CD4-positive, alpha-beta T cell treated with Interleukin-6 at 100 ng/mL for 8 hours (primary cell): ENCODE measurements around the gene CLIC4.

Experiments
- DNase-seq: peaks from one replicate; pipeline ENCODE4 v3.0.0-alpha.2; 2020; ENCODE audit warnings: mixed read lengths, low spot score

CLIC4 gene

DNA sequence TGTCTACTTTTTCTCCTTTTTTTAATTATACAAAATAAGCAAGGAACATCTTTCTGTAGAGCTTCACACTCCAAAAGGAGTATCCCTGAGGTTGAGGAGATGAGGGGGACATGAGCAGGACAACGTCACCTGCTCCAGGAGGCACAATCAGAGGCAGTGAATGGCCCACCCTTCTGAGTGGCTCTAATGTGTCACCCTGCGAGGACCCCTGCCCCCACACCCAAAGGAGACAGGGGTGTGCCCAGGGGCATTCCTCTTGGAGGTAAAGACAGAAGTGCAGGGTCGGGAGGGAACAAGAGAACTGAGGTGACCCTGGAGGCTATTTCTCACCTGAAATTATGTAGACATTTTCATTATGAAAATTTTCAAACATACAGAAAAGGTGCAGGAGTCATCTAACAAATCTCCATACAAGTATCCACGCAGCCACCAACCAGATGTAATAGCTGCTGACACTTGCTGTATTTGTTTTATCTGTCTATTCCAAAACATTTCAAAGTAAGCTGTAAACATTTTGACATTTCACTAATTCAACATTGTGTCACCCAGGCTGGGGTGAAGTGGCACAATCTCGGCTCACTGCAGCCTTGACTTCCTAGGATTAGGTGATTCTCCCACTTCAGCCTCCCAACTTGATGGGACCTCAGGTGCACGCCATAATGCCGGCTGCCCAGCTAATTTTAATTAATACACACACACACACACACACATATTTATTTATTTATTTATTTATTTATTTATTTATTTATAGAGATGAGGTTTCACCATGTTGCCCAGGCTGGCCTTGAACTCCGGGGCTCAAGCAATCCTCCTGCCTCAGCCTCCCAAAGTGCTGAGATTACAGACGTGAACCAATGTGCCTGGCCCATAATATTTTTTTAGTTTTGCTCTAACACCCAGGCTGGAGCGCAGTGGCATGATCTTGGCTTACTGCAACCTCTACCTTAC, 114.1 kb downstream of the CLIC4 start:
- DNase-seq: no peak

DNA sequence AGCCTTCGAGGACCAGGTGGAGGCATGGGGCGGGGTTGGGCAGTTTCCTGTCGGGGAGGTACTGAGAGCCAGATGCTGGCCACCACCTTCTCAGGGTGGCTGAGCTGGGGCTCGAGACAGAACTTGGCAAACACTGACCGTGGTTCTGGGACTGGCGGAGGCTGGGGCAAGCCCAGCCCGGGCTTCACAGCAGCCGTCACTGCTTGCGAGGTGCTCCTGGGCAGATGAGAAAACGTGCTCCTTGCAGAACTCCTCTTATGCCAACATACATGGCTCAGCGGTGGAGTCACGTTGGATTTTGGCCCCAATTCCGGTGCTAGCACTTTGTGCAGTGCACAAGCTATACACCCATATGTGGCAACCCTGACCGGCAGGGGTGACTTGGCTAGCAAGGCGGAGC, 115.6 kb downstream of the CLIC4 start:
- no peak for DNase-seq

DNA sequence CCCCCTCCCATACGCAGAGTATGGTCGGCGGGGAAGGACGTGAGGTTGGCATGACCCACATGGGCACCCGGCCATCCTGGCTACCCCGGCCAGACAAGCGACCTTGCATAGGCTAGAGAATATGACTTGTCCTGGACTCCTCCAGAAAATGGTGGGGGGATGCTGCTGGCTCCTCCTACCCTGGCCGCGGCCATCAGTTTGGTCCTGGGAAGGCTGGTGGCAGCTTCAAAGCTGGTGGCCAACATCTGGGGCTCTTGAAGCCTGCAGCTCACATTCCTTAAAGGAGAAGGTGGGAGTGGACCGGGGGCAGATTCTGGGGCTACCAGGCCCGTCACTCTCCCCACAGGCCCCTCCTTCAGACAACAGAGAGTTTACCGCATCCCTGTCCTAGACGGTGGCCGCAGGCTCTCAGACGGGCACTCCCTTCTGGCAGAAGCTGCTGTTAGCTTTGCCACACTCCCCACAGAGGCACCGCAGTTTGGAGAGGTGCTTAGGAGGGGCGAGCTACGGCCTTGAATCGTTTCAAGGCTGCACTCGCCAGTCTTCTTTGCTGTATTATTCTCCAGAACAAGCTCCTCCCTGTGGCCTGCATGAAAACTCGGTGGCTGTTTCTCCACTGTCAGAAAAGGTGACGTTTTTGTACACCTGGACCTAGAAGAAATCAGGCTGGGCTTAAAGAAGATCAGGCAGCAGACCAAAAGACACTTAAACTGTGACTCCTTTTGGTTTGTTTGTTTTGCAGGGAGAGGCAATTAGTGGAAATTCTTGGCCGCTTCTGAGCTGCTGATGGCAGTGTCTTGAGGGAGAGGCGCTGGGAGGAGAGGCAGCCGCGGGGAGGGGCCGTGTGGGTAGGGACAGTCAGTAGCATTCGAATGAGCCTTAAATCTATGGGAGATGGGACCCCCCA, 116.8 kb downstream of the CLIC4 start:
- no peak for DNase-seq

DNA sequence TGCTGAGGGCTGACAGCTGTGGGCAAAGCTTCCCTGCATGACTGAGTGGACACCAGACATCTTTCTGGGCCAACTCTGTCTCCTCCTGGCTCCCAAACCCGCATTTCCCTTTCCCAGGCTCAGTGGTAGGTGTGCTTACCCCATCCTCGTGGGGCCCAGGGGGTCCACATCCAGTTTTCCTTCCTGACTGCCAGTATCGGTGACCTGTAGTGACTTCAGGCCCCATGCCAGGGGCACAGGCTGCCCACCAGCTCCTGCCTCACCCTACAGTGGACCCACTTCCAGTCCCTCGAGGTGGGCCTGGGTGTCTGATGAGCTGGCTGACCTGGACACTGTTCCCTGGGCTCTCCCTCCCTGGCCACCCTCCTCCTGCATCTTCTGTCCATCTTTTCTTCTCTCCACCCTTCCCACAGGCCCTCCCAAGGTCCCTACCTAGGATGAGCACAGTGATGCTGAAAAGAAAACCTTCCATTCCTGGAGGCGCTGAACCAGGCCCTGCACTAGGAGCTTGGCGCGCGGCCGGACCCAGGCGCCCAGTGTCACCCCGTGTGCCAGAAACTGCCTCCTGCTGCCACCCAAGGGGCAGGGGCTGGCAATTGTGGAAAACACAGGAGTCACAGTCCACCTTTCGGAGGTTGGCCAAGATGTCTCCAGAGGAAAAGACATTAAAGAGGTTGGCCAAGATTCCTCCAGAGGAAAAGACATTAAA, 117.7 kb downstream of the CLIC4 start:
- no peak for DNase-seq

DNA sequence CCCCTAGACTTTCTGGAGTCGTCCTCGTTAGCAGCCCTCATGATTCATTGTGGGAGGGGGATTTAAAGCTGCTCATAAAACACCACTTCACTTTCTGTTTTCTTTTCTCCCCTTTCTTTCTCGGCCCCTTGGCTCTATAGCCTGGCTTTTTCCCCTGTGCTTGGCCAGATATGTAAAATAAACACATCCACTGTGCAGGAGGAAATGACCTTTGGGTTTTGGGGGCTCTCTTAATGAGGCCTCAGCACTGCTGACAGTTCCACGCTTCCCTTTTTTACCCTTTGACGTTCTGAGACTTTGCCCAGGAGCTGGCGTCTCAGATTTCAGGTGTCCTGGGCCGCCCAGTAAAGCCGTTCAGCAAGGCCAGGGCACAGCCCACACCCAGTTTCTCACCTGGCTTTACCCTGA, 119.1 kb downstream of the CLIC4 start:
- DNase-seq: no peak

DNA sequence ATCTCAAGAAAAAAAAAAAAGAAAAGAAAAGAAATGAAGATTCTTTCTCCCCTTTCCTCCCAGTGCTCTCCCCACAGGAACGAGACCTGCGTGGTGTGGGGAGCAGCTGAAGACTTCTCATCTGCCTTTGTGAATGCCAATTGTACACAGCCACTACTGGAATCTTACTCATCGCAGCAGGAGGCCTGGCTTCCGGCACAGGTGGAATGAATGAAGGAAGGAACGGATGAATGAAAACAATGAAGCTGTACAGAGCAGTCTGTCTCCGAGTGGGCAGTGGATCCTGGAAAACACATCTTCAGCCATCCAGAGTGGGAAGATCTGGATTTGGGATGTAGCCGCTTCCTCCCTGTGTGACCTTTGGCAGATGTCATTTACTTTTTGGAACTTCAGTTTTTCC, 119.9 kb downstream of the CLIC4 start:
- no peak for DNase-seq

DNA sequence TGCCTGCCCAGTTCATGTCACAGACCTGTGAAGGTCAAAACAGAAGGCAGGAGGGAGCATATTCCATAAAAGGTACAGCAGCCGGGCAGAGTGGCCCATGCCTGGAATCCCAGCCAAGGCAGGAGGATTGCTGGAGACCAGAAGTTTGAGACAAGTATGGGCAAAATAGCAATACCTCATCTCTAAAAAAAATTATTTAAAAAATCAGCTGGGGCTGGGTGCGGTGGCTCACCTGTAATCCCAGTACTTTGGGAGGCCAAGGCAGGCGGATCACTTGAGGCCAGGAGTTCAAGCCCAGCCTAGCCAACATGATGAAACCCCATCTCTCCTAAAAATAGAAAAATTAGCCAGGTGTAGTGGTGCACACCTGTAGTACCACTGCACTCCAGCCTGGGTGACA, 120.3 kb downstream of the CLIC4 start:
- no peak for DNase-seq

DNA sequence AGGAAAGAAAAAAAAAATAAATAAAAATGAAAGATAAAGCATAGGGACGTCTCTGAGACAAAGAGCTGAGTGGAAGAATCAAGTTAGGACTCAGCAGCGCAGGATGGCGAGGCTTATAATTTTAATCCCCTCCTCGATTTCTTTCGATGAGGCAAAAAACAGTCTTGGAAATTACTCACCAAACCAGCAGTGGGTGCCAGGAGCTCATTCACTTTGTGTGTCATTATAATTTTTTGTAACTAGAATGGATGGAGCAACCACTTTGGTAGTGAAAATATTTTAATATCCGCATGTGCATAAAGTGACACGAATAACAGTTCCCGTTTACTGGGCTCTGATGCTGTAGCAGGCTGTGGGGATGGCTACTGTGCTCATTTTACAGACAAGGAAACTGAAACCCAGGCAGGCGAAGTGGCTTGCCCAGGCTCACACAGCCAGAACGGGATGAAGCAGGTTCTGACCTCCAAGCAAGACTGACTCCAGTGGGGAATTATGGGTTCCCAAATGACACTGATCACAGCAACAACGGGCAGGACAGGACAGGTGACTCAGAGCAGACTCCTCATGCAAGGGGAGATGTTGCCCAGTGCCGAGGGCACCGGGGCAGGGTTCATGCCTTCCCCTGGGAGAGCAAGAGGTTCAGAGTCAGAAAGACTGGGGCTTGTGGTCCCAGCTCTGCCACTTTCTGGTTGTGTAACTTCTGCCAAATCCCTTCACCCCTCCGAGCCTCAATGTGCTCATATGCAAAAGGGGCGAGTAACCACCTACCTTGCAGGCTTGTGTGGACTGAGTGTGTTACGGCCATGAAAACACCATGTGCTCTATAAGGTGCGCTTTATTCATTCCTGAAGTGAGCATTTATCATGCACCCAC, 121.2 kb downstream of the CLIC4 start:
- no peak for DNase-seq

DNA sequence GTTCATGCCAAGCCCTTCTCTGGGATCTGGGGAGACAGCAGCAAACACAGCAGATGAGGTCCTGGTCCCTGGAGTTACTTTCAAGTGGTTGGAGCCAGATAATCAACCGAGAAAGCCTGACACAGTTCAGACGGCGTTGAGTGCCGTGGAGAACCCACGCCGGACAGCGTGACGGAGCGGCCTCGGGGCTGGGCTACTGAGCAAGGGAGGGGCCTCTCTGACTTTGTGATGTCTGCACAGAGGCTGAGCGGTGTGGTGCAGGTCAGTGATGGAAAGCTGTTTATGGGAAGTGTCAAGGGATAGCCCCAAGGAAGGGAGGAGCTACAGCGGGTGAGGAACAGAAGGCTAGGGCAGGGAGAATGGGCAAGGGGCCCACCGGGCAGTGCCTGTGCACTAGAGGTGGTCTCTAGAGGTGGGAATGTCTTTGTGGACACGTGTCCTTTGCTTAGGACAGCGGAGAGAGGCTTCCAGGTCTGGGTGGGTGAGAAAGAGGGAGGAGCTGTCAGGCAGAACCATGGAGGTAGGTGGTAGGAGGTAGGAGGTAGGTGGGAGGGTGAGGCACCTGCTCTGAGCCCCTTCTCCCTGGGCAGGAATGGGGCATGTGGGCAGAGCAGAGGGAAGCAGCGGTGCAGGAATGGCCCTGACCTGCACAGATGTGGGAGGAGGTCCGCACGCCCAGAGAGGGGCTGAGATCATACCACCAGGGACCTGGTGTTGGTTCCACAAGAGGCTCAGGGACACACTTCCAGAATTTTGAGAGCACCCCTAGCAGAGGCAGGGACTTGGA, 122.0 kb downstream of the CLIC4 start:
- DNase-seq: no peak

DNA sequence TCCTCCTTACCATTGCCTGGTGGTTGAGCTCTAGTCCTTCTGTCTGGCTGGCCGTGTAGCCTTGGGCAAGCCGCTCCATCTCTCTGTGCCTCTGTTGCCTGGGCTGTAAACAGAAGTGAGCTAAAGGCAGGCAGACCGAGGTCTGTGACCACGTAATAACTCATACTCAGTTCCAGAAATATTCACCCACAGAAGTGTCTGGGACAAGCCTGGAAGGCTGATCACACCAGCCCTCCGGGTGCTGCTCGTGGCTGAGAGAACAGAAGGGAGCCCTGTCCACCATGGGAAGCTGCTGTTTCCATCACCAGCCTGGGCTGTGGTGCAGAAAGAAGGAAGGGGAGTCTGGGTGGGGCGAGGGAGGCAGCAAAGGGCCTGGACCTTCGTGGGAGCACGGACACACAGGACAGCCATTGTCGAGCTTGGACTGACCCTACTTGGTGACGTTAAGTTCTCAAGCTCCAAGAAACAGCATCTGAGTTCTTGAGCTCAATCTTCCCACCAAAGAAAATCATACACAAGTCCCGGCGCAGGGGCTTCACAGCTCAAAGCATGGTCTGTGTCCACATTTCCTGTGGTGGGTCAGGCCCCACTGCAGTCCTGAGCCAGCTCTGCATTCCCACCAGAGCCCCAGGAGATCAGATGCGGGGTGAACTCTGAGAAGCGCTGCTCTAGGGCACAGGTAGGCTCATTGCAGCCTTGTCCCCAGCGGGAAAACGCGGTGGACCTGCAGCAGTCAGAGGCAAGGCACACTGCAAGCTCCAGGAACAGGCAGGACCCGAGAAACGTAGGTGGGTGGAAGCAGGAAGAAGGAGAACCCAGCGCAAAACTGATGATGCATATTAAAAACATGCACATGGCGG, 123.0 kb downstream of the CLIC4 start:
- no peak for DNase-seq

DNA sequence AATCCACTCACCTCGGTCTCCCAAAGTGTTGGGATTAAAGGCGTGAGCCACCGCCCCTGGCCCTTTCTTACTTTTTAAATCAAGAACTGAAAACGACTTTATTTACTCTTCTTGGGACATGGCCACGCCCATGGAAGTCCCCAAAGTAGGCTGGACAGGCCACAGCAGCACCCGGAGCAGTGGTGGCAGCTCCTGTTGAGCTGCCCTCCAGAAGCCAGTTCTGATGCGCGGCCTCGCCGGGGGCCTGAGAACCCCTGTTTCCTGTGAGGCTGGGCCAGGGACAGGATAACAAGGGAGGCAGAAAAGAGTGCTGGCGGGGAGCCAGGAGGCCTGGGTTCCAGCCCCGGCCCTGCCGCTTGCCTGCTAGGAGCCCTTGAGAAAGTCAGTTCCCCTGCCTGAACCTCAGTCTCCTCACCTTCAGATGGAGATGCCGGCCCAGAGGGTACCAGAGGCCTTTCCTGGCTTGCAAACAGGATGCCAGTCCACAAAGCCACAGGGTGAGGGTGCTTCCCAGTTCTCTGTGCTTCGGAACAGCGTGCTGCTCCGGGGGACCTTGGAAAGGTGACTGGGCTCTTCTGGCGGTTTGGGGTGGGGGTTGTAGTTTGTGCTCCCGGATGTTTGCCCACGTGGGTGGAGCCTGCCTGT, 125.4 kb downstream of the CLIC4 start:
- DNase-seq: no peak

DNA sequence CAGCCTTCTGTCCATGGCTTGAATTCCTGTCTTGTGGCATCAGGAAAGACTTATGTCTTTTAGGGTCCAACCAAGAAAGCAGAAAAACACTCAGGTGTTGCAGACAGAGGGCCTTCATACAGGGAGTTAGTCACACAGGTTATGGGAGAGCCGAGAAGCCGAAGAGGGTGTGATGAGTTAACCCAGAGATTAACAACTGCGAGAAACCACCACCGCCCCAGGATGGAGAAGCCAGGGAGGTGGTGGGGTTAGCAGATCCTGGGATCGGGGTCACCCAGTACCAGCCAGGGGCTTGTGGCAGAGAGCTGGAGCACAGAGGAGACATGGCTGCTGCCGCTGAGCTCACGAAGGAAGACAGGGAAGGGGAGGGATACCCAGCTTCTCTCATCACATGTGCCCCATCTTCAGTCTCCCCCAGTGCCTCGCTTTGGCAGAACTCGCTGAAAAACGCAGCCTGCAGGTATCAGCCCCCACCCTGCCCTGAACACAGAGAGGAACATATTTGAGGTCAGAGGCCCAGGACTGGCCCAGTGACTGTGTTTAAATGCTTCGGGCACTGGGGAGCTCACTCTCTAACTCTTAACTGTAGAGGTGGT, 126.2 kb downstream of the CLIC4 start:
- no peak for DNase-seq

DNA sequence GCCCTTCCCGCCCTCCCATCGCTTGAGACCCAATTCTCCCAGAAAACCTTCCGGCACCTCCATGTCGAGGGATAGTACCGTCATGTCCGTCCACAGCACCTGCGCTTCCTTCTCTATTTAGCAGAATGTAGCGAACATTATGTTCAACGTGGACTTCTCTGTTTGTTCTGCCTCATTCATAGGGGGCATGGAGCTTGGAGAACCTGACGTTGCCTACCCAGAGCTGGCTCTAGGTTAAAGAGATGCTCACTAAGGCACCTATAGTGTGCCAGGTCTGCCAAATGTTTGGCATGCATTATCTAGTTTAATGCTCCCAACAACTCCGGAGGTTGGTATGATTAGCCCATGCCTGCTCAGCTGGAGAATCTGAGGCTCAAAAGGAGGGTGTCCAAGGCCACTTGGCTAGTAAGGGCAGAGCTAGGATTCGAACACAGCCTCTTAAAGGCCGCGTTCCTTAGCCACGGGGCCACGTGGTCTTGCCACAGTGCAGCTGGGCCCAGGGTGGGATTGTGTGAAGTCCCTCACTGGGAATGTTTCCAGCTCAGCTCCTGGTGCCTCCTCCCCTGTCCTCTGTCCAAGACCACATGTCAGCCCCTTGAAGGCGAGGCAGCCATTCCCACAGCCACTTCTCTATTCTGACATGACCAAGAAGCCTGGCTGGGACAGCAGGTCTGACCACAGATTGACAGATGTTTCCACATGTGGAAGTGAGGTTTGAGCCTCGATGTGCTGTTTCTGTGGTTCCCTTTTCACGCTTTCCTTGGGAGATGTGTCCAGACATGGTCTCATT, 127.0 kb downstream of the CLIC4 start:
- DNase-seq: no peak

DNA sequence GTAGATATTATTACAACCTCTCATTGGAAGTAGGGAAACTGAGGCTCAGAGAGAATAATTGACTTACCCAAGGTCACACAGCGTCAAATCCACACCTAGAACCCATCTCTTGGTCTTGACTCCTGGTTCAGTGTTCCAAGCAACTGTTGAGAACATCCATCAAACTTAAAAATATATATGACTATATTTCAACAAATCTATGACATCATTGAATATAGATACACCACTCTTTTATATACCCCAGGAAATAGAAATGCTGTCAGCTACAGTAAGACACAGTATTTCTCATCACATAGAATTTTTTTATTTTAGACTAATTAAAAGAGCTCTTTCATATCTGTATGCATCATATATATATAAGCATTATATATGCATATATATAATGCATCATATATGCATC, 127.9 kb downstream of the CLIC4 start:
- no peak for DNase-seq

DNA sequence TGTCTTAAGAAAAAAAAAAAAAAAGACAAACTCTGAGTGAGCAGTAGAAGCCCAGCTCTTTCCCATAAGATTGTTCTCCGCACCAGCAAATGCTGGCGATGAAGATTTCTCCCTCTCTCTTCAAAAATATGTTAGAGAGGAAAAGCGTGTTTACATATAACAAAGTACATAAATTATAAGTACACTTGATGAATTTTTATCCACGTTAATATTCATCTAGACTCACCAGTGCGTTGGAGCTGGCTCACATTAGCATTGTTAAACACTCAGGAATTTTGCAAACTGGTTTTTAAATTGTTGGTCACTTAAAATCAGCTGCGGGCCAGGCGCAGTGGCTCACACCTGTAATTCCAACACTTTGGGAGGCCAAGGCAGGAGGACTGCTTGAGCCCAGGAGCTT, 128.8 kb downstream of the CLIC4 start:
- DNase-seq: no peak

DNA sequence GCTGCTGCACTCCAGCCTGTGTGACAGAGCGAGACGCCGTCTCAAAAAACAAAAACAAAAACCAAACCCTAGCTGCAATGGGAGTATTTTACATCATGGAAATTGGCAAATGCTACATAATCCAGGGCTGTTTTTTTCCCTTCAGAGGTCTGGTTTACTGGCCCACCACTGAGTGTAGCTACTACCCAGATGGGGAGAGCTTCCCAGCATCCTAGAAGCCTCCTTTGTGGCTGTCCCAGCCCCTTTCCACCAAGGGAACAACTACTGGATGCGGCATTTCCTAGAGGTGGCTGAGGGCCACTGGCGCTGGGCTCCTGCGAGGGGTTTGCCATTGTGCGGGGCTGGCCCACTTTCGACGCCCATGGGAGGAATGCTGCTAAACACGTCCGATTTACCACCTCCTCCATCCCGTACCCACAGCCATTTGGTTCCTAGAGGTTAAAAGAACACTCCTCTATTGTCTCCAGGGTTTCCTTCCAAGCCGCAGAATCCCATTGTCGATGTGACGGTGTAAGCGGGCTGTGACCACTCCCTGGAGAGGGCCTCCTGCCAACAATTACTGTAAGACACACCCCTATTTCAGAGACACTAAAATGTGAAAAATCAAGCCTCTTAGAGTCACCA, 129.5 kb downstream of the CLIC4 start:
- DNase-seq: no peak

DNA sequence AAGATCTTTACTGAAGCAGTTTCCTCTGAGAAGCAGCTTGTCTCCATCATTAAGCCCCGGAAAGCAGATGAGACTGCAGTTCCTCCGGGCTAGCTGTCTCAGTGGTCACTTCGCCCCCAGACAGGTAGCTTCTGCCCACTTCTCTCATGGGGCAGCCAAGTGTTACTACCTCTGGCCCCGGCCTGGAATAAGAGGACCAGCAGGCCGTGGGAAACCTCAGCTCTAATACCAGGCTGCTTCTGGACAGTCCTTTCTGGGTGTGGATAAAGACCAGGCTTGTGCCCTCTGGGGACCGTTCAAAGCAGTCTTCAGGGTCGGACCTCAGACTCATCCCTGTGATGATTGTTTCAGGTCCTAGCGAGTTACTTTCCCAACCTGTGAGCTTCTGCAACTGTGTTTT, 130.0 kb downstream of the CLIC4 start:
- no peak for DNase-seq
